H9 (cell line): ENCODE data around the gene BBS10. TPM values are rescaled to one million over a fixed set of nuclear protein-coding genes. Genes with fewer than 3 reads are reported as not detected.

Source experiments
- DNase-seq: peaks from one replicate; pipeline ENCODE4 v3.0.0-alpha.2; 2017
- H2AFZ ChIP-seq: one replicate; pipeline ENCODE4 v1.6.1; 2013; ENCODE audit warnings: mild to moderate bottlenecking, low read length, control low read depth, moderate library complexity
- H2AK5ac ChIP-seq: 2 replicates; pipeline ENCODE4 v1.6.1; 2013; ENCODE audit warnings: low read length, control low read depth, mixed read lengths; ENCODE audit not compliant: insufficient read length
- H2BK120ac ChIP-seq: one replicate; pipeline ENCODE4 v1.6.1; 2013; ENCODE audit warnings: low read depth, mild to moderate bottlenecking, low read length, control low read depth, inconsistent platforms; ENCODE audit not compliant: poor library complexity, severe bottlenecking
- H2BK12ac ChIP-seq: 2 replicates; pipeline ENCODE4 v1.6.1; 2013; ENCODE audit warnings: low read length, control low read depth, mixed read lengths, low read depth; ENCODE audit not compliant: insufficient read length
- H2BK15ac ChIP-seq: 2 replicates; pipeline ENCODE4 v1.6.1; 2013; ENCODE audit warnings: low read depth, low read length, control low read depth
- H2BK20ac ChIP-seq: one replicate; pipeline ENCODE4 v1.6.1; 2013; ENCODE audit warnings: low read depth, mild to moderate bottlenecking, low read length, control low read depth, inconsistent platforms; ENCODE audit not compliant: poor library complexity, severe bottlenecking
- H2BK5ac ChIP-seq: 2 replicates; pipeline ENCODE4 v1.6.1; 2013; ENCODE audit warnings: low read length, control low read depth, mixed read lengths; ENCODE audit not compliant: insufficient read length
- H3K14ac ChIP-seq: 2 replicates; pipeline ENCODE4 v1.6.1; 2013; ENCODE audit warnings: low read length, control low read depth; ENCODE audit not compliant: insufficient read depth
- H3K18ac ChIP-seq: 2 replicates; pipeline ENCODE4 v1.6.1; 2013; ENCODE audit warnings: low read depth, mild to moderate bottlenecking, mixed read lengths, low read length, control low read depth; ENCODE audit not compliant: insufficient read length
- H3K23ac ChIP-seq: 2 replicates; pipeline ENCODE4 v1.6.1; 2013; ENCODE audit warnings: low read length, control low read depth, mixed read lengths, low read depth; ENCODE audit not compliant: insufficient read length
- H3K23me2 ChIP-seq: 2 replicates; pipeline ENCODE4 v1.6.1; 2013; ENCODE audit warnings: low read depth, mild to moderate bottlenecking, mixed read lengths, low read length, control low read depth; ENCODE audit not compliant: insufficient read length, poor library complexity, severe bottlenecking
- H3K27ac ChIP-seq: 2 replicates; pipeline ENCODE4 v1.5.1; 2013; ENCODE audit warnings: low read length, control low read depth, mixed read lengths, low read depth; ENCODE audit not compliant: insufficient read length
- H3K27me3 ChIP-seq: 2 replicates; pipeline ENCODE4 v1.6.1; 2013; ENCODE audit warnings: low read length, control low read depth, inconsistent platforms; ENCODE audit not compliant: insufficient read depth
- H3K4ac ChIP-seq: 2 replicates; pipeline ENCODE4 v1.6.1; 2013; ENCODE audit warnings: low read depth, mild to moderate bottlenecking, control low read depth, inconsistent platforms, low read length, moderate library complexity
- H3K4me1 ChIP-seq: 2 replicates; pipeline ENCODE4 v1.6.1; 2013; ENCODE audit warnings: low read length, control low read depth, inconsistent platforms; ENCODE audit not compliant: insufficient read depth
- H3K4me2 ChIP-seq: 2 replicates; pipeline ENCODE4 v1.6.1; 2013; ENCODE audit warnings: low read length, control low read depth, mixed read lengths; ENCODE audit not compliant: insufficient read length, insufficient read depth
- H3K56ac ChIP-seq: 2 replicates; pipeline ENCODE4 v1.6.1; 2013; ENCODE audit warnings: low read depth, mild to moderate bottlenecking, mixed read lengths, low read length, control low read depth; ENCODE audit not compliant: insufficient read length
- H3K79me1 ChIP-seq: 2 replicates; pipeline ENCODE4 v1.6.1; 2013; ENCODE audit warnings: low read depth, mild to moderate bottlenecking, moderate library complexity, low read length, control low read depth, inconsistent platforms; ENCODE audit not compliant: insufficient read depth, poor library complexity, severe bottlenecking
- H3K79me2 ChIP-seq: 2 replicates; pipeline ENCODE4 v1.6.1; 2013; ENCODE audit warnings: low read length, control low read depth, inconsistent platforms; ENCODE audit not compliant: insufficient read depth
- H3K9ac ChIP-seq: 2 replicates; pipeline ENCODE4 v1.6.1; 2013; ENCODE audit warnings: low read length, control low read depth, mixed read lengths; ENCODE audit not compliant: insufficient read length; ENCODE audit errors: extremely low read depth
- H3K9me3 ChIP-seq: one replicate; pipeline ENCODE4 v1.6.1; 2013; ENCODE audit warnings: low read depth, low read length, inconsistent platforms; ENCODE audit not compliant: control insufficient read depth
- H3T11ph ChIP-seq: one replicate; pipeline ENCODE4 v1.6.1; 2013; ENCODE audit warnings: mild to moderate bottlenecking, low read length, control low read depth, inconsistent platforms
- H4K20me1 ChIP-seq: one replicate; pipeline ENCODE4 v1.6.1; 2013; ENCODE audit not compliant: control insufficient read depth, insufficient read length, insufficient read depth
- H4K5ac ChIP-seq: 2 replicates; pipeline ENCODE4 v1.6.1; 2013; ENCODE audit warnings: low read depth, mild to moderate bottlenecking, mixed read lengths, low read length, control low read depth; ENCODE audit not compliant: insufficient read length
- H4K8ac ChIP-seq: replicated peaks from 2 replicates; pipeline ENCODE4 v1.6.1; 2013; ENCODE audit warnings: low read length, control low read depth, mixed read lengths, low read depth; ENCODE audit not compliant: insufficient read length
- H4K91ac ChIP-seq: 2 replicates; pipeline ENCODE4 v1.6.1; 2013; ENCODE audit warnings: low read depth, mild to moderate bottlenecking, moderate library complexity, mixed read lengths, low read length, control low read depth; ENCODE audit not compliant: insufficient read length
- H3K27ac Mint-ChIP-seq, 3 experiments: 2 replicates in 2 of 3; 3 replicates in 1 of 3; pipeline ENCODE4 v1.8.0; 2020 to 2021; ENCODE audit warnings: mixed read lengths in 3 of 3, mild to moderate bottlenecking in 1 of 3, moderate library complexity in 1 of 3
- H3K27me3 Mint-ChIP-seq: 2 replicates; pipeline ENCODE4 v1.8.0; 2021; ENCODE audit warnings: low read depth, mild to moderate bottlenecking, moderate library complexity, mixed read lengths
- H3K36me3 Mint-ChIP-seq, 3 experiments: 2 replicates in 2 of 3; 3 replicates in 1 of 3; pipeline ENCODE4 v1.8.0; 2020 to 2021; ENCODE audit warnings: low read depth in 3 of 3, mixed read lengths in 3 of 3; ENCODE audit not compliant: insufficient read depth in 1 of 3
- H3K4me1 Mint-ChIP-seq, 2 experiments: 2 replicates each; pipeline ENCODE4 v1.8.0; 2020; ENCODE audit warnings: mixed read lengths in 2 of 2
- H3K4me3 Mint-ChIP-seq, 2 experiments: 2 replicates in 1 of 2; 3 replicates in 1 of 2; pipeline ENCODE4 v1.8.0; 2020 to 2021; ENCODE audit warnings: mild to moderate bottlenecking in 2 of 2, mixed read lengths in 2 of 2, moderate library complexity in 1 of 2
- H3K9me3 Mint-ChIP-seq, 2 experiments: 2 replicates in 1 of 2; 3 replicates in 1 of 2; pipeline ENCODE4 v1.8.0; 2020; ENCODE audit warnings: mild to moderate bottlenecking in 2 of 2, mixed read lengths in 2 of 2, moderate library complexity in 1 of 2
- WGBS: extraction: QIAGEN DNeasy Blood & Tissue Kit; methylation state at CpG from one replicate; pipeline ENCODE4 v1.1.7; 2013; ENCODE audit warnings: missing lambda C conversion rate, low lambda C conversion rate, mixed read lengths; ENCODE audit not compliant: insufficient read length; ENCODE audit errors: extremely low coverage; 5-methylcytosine and 5-hydroxymethylcytosine counted together
- total RNA-seq: library from RNA; stranded (reverse); gene quantifications from 2 replicates; pipeline ENCODE4 v1.2.1, GENCODE V29; 2021
- TF ChIP-seq, protein P1 (sequence below): fragments of 200-600 bp; sonication (generic); conservative IDR thresholded peaks from 3 replicates; pipeline ENCODE4 v1.8.0; 2021; ENCODE audit warnings: antibody characterized with exemption, mild to moderate bottlenecking

Gene BBS10
- total RNA-seq, 1 experiment from 2014 or later: 6.6 TPM

DNA sequence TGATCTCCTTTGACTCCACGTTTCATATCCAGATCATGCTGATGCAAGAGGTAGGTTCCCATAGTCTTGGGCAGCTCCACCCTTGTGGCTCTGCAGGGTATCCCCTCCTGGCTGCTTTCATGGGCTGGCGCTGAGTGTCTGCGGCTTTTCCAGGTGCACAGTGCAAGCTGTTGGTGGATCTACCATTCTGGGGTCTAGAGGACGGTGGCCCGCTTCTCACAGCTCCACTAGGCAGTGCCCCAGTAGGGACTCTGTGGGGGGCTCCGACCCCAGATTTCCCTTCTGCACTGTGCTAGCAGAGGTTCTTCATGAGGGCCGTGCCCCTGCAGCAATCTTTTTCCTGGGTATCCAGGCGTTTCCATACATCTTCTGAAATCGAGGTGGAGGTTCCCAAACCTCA lies 12.1 kb upstream of the BBS10 start:
- H3K4me1 Mint-ChIP-seq: no peaks in the 10 kb centered on the region; a peak in 1 of 4 replicates
- Histone ChIP-seq H3K23me2 (no peaks in the 10 kb centered on the region), H3K4me2 (no peak overlapping the region), H3K14ac (no peak overlapping the region), H3T11ph (no peak overlapping the region), H4K5ac (no peak overlapping the region), H3K56ac (no peak overlapping the region), H4K20me1 (no peaks in the 10 kb centered on the region), H3K4ac (no peak overlapping the region), H2BK20ac (no peak overlapping the region), H2BK15ac (no peak overlapping the region), H3K18ac (no peak overlapping the region), H3K23ac (no peak overlapping the region), H3K4me1 (no peaks in the 10 kb centered on the region), H2BK120ac (no peak overlapping the region), H3K9ac (no peak overlapping the region), H2AFZ (no peak overlapping the region), H4K8ac (no peak overlapping the region), H3K27ac (no peak overlapping the region), H3K79me2 (no peaks in the 10 kb centered on the region), H2BK12ac (no peak overlapping the region), H2AK5ac (no peak overlapping the region), H3K79me1 (no peaks in the 10 kb centered on the region), H4K91ac (no peak overlapping the region), H3K27me3 (no peaks in the 10 kb centered on the region), H3K9me3 (no peaks in the 10 kb centered on the region), H2BK5ac (no peak overlapping the region)
- no CpG with 5 or more reads among the region's 9 CpGs for WGBS
- DNase-seq: no peak
- H3K4me3 Mint-ChIP-seq: no peak overlapping the region
- no peaks in the 10 kb centered on the region for H3K9me3 Mint-ChIP-seq
- H3K27me3 Mint-ChIP-seq: no peaks in the 10 kb centered on the region
- peaks cover 5 to 50% (median 27%) of the 10 kb centered on the region in 3 experiments for H3K36me3 Mint-ChIP-seq
- H3K27ac Mint-ChIP-seq: no peak overlapping the region
- TF ChIP-seq, protein P1, sequence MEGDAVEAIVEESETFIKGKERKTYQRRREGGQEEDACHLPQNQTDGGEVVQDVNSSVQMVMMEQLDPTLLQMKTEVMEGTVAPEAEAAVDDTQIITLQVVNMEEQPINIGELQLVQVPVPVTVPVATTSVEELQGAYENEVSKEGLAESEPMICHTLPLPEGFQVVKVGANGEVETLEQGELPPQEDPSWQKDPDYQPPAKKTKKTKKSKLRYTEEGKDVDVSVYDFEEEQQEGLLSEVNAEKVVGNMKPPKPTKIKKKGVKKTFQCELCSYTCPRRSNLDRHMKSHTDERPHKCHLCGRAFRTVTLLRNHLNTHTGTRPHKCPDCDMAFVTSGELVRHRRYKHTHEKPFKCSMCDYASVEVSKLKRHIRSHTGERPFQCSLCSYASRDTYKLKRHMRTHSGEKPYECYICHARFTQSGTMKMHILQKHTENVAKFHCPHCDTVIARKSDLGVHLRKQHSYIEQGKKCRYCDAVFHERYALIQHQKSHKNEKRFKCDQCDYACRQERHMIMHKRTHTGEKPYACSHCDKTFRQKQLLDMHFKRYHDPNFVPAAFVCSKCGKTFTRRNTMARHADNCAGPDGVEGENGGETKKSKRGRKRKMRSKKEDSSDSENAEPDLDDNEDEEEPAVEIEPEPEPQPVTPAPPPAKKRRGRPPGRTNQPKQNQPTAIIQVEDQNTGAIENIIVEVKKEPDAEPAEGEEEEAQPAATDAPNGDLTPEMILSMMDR: no peak
